Astrocyte of the spinal cord (primary cell): ENCODE results near the gene TRRAP.

Experiments
- DNase-seq: peaks from one replicate; pipeline ENCODE4 v3.0.0; 2011; ENCODE audit warnings: low read depth, low spot score
- H3K4me3 ChIP-seq: 2 replicates; pipeline ENCODE4 v1.5.1; 2011; ENCODE audit warnings: low read depth, mild to moderate bottlenecking, low read length, moderate library complexity
- in situ Hi-C: cut with HindIII; loops from 2 replicates; pipeline ENCODE4 v1.10.0; 2017; ENCODE audit warnings: low sequenced_read_pairs
- TF ChIP-seq, protein P1 (sequence below): IDR thresholded peaks from 2 replicates; pipeline ENCODE4 v1.5.1; 2012; ENCODE audit warnings: low read depth, mild to moderate bottlenecking, low read length, inconsistent platforms

The TRRAP gene

DNA sequence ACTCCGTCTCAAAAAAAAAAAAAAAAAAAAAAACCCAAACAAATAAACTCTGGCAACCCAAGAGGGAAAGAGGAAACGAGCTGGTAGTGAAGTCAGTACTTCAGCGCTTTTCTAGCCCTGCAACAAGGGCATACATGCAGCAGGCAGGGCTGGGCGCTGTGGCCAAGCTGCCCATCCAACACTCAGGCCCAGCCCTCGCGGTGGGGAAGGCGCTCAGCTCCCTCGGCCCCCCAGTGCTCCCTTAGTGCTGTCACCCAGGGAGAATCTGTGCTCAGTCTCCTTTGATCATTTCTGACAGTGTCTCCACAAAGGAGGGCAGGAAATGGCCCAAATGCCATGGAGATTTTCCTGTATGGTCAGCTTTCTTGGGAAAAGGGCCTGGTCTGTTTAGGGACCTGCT is 168.4 kb downstream of the TRRAP start:
- in situ Hi-C loops: no loop called here
- DNase-seq: no peak

DNA sequence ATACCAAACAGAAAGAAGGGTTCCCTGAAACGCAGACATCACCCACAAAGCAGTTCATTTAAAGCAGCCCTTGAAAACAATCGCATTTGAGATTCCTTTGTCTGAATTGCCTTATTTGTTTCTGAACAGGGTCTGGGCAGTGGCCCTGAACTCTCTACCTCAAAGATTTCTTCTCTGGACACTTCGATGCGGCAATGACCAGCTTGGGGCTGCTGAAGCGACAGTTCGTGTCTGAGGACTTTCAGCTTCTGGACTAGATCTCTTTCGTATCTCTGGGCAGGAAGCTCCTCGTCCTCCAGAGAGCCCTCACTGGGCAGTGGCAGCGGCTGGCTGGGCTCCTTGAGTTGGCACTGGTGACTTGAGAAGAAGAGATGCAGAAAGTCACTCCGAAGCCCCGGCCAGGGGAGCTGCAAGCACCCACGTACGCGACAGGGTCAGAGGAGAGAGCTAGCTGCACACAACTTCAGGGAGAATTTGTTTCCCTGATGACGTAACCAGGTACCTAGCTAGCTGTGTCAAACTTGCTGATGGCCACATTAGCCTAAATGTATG is 169.3 kb downstream of the TRRAP start:
- in situ Hi-C loops: no loop called here
- TF ChIP-seq, protein P1, sequence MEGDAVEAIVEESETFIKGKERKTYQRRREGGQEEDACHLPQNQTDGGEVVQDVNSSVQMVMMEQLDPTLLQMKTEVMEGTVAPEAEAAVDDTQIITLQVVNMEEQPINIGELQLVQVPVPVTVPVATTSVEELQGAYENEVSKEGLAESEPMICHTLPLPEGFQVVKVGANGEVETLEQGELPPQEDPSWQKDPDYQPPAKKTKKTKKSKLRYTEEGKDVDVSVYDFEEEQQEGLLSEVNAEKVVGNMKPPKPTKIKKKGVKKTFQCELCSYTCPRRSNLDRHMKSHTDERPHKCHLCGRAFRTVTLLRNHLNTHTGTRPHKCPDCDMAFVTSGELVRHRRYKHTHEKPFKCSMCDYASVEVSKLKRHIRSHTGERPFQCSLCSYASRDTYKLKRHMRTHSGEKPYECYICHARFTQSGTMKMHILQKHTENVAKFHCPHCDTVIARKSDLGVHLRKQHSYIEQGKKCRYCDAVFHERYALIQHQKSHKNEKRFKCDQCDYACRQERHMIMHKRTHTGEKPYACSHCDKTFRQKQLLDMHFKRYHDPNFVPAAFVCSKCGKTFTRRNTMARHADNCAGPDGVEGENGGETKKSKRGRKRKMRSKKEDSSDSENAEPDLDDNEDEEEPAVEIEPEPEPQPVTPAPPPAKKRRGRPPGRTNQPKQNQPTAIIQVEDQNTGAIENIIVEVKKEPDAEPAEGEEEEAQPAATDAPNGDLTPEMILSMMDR: no peak
- H3K4me3 ChIP-seq: no peak overlapping the region
- no peak for DNase-seq

More for the DNA sequence above, 168.4 kb downstream of the TRRAP start:
- no peak overlapping the region for H3K4me3 ChIP-seq
- TF ChIP-seq, protein P1: no peak

DNA sequence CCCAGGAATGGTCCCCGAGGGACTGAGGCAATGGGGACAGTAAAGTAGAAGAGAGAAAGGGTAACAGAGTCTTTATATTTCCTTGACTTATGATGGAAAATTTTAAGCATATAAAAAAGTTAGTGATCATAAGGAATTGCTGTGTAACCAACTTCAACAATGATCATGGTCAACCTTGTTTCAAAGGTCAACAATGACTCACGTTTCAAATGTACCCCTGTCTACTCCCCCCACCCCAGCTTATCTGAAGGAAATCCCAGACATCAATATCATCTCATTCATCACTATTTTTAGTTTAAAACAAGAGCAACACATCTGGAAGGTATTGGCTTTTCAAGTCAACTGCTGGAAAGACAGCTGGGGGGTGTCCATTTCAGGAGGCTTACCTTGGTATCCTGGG is 172.6 kb downstream of the TRRAP start:
- no peak overlapping the region for H3K4me3 ChIP-seq
- TF ChIP-seq, protein P1: no peak
- in situ Hi-C loops: no loop called here
- DNase-seq: peak; percentile 17

DNA sequence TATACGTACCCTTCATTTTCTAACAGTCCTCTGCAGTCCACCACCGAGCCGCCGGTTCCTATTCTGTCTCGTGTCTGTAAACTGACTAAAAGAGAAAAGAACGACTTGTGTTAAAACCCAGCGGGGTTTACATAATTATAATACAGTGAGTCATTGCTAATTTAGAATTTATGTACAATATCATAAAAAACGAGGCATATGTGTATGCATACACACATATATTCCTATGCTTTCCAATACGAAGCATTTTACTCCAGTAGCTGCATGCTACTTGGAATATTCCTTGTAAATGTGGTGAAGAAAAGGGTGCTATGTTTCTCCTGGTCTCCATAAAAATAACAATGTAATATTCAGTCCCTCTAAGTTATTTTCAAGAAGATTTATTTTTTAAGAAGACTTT is 176.4 kb downstream of the TRRAP start:
- DNase-seq: no peak
- H3K4me3 ChIP-seq: no peak overlapping the region
- TF ChIP-seq, protein P1: no peak
- in situ Hi-C loops: no loop called here

DNA sequence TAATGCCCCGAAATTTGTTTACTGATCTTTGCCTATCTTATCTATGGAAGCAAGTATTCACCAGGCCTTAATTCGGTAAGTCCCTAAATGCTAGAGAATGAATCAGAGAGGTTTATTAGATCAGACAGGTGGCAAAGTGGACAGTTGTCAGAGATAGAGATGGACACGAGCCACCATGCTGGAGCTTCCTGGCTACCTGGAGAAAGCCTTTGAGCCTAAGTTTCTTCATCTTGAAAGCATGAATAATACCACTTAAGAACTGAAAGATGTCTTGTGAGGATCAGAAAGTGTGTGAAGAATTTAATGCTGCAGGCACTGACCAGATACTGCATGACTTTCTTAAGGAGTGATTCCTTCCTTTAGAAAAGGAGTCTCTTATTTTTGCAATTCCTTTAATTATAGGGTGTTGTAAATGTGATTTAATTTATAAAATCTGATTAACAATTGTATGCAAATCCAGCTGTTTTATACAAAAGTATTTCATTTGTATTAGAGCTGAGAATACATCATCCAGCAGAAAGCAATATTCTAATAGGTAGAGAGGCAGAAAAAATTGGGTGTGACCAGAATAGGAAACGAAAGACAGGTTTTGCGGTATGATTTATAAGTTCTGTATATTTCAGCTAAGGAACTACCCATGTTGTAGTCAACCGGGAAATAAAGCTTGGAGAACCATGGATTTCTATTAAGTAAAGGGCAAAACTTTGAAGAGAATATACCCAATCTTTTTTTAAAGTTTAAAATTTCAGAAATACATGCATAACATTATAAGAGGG is 182.9 kb downstream of the TRRAP start:
- TF ChIP-seq, protein P1: no peak
- DNase-seq: no peak
- no peak overlapping the region for H3K4me3 ChIP-seq
- in situ Hi-C loops: no loop called here
